Middle frontal gyrus (tissue), 1 donor: ENCODE measurements around the gene TBC1D10A.

Source experiments
- DNase-seq: peaks from one replicate; pipeline ENCODE4 v3.0.0-alpha.2; 2015; ENCODE audit warnings: low spot score; ENCODE audit errors: extremely low spot score

Gene TBC1D10A

DNA sequence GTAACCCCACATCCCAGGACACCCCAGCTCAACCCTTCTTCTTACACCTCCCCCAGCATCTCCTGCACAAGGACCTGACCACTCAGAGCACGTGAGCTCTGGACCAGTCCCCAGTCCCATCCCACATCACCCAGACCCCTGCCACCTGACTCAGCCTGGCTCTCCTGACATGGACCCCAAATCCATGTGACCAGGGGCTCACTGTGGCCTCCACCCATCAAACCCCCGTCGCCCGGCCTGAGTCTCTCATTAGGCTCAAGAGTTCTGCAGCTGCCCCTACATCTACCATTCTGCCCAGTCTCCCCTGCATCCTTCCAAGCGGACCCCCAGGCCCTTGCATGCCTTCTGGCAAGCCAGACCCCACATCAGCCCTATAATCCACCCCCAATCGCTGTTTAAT, 78.3 kb downstream of the TBC1D10A start:
- no peak for DNase-seq

- DNase-seq, result no peak
These were observed 78.8 kb downstream of the TBC1D10A start for GRCh38 chr22:30247974-30248373.

DNA sequence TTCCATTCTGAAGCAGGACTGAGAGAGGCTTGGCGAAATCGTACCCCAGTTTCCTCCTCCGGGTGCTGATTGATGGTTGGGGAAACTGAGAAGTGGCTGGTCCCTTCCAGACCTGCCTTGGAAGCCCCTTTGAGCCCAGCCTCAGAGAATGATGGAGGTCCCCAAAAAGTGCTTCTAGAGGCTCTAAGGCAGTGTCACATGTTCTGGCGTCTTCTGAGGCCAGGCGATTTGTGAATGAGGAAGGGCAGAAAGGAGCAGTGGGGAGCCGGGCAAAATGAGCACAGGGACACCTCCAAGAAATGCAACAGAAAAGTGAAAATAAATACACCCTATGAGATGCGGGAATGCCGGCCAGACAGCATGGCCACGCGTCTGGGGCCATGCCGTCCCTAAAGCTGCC, 79.2 kb downstream of the TBC1D10A start:
- DNase-seq, result no peak

DNA sequence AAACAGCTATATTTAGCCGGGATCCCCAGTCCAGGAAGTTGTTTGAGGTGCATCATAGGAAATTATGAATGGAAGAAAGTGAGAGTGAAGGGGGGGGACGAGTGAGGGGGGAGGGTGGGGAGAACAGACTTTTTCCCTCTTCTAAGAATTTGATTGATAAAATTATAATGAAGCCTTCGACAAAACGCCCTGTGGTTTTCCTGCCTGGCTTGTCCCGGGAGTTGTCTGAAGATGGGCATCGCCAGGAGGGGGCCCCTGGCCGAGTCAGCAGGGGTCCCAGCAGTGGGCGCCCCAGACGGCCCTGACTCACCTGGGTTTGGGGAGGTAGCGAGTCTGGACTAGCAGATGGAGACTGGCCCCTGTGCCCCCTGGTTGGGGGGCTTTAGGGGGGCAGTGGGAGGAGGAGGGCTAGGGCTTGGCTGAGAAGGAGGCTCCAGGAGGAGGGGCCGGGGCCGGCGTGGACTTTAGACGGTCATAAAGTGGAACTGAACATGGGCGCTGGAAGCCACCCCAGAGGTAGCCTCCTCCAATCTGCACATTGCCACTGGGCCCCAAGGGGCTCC, 79.8 kb downstream of the TBC1D10A start:
- no peak for DNase-seq

GRCh38 chr22:30245985-30246813, 80.5 kb downstream of the TBC1D10A start, which contains the start of gene LIF:
TSS of gene LIF (minus strand) at chr22:30246759. CDS start at chr22:30246695, 64 bp downstream.
- no peak for DNase-seq

DNA sequence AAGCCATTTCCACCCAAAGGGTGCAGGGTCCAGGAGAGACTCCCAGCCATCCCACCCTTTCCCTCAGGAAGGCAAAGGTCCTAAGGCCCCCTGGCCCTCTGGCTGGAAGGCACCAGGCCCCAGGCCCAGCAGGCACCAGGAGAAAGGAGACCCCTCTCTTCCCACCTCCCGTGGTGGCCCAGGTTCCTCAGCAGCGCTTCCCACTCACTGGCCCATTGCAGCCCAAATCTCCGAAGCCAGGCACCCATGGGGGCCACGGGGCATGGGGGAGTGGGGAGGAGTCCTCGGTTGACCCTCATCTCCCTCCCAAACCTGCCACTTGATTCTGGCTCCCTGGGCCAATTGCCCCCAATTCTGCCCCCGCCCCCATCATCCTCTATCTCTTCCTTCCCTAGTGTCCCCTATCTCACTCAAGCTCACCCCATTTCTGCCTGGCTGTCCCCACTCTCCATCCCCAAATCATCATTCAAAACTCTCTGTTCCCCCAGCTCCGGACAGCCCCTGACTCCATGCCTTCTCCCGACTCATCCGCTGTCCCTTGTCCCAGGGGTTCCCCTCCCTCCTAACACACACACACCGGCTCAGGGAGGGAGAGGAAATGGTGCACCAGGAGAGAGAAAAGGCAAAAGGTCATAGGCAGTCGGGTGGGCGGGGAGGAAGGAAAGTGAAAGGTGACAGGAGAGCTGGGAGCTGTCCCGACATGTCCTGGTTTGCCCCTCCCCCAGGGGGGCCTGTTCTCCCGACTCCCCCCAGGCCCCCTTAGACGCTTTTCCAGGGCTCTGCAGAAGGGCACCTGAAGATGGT, 81.4 kb downstream of the TBC1D10A start:
- DNase-seq, result no peak

DNA sequence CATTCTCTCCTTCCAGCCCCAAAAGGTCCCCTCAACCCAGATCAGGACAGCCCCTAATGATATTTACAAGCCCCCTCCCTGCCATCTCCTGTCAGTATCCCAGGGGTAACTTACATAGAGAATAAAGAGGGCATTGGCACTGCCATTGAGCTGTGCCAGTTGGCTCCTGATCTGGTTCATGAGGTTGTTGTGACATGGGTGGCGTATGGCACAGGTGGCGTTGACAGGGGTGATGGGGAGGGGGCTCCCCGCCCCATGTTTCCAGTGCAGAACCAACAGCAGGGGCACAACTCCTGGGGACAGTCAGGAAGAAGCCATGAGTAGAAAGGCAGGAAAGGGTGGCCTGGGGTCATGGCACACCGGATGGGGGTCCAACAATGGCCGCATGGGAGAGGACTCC, 82.1 kb downstream of the TBC1D10A start:
- DNase-seq, result no peak

DNA sequence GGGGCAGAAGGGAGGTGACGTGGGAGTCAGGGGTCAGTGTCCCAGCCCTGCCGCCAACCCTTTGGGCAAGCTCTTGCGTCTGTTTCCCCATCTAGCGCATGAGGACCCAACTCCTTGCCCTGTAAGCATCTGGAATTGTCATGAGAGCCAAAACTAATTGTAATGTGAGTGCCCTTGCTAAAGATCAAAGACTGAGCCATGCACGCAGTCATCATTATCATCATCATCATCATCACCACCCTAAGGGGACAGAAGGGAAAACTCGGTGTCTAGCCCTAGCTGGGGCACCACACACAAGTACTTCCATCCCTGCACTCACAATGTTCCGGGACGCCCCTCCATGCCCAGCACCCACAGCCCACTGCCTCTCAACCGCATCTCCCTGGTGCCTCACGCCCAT, 82.7 kb downstream of the TBC1D10A start:
- DNase-seq, result no peak

DNA sequence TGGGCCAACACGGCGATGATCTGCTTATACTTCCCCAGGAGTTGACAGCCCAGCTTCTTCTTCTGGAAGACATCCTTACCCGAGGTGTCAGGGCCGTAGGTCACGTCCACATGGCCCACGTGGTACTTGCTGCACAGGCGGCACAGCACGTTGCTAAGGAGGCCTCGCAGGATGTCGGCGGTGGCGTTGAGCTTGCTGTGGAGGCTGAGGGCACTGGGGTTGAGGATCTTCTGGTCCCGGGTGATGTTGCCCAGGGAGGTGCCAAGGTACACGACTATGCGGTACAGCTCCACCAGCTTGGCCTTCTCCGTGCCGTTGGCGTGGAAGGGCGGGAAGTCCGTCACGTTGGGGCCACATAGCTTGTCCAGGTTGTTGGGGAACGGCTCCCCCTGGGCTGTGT, 83.1 kb downstream of the TBC1D10A start:
- DNase-seq, result no peak
